Measurements from ENCODE around the gene CYP26A1. TPM values are rescaled to one million over a fixed set of nuclear protein-coding genes. Genes with fewer than 3 reads are reported as not detected.

The CYP26A1 gene
- total RNA-seq, 1 donor from 2014 or later = 0.18 TPM

DNA sequence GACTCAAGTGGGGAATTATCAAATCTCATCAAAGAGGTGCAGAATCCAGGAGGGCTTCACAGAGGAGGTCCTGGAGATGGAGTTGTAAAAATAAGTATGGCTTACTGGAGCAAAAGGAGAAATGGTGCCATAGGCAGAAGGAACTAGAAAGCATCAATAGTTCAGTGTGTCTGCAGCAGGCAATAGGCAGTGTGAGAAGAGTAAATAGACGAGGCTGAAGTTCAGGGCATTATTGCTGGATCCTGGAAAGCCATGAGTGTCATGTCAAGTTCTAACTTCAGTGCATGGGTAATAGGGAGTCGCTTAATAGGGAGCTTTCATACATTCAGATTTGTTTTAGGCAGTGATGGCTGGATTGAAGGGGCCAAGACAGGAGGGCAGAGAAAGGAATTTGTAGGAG, 39.3 kb downstream of the CYP26A1 start:
- no peak overlapping the region for H2AFZ ChIP-seq (ENCODE audit: low read depth, low read length)
- H3K9me3 ChIP-seq (ENCODE audit: insufficient read depth, low read depth, low read length) = no peaks in the 10 kb centered on the region
- no peaks in the 10 kb centered on the region for H3K79me2 ChIP-seq (ENCODE audit: insufficient read depth, low read length)
- TF ChIP-seq EZH2 (IDR thresholded peaks at IDR 0.05; ENCODE audit: insufficient read depth, low read length) = no peak
- TF ChIP-seq, protein P1, sequence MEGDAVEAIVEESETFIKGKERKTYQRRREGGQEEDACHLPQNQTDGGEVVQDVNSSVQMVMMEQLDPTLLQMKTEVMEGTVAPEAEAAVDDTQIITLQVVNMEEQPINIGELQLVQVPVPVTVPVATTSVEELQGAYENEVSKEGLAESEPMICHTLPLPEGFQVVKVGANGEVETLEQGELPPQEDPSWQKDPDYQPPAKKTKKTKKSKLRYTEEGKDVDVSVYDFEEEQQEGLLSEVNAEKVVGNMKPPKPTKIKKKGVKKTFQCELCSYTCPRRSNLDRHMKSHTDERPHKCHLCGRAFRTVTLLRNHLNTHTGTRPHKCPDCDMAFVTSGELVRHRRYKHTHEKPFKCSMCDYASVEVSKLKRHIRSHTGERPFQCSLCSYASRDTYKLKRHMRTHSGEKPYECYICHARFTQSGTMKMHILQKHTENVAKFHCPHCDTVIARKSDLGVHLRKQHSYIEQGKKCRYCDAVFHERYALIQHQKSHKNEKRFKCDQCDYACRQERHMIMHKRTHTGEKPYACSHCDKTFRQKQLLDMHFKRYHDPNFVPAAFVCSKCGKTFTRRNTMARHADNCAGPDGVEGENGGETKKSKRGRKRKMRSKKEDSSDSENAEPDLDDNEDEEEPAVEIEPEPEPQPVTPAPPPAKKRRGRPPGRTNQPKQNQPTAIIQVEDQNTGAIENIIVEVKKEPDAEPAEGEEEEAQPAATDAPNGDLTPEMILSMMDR (IDR thresholded peaks at IDR 0.05; ENCODE audit: insufficient read depth, low read depth, low read length) = no peak
- no peaks in the 10 kb centered on the region for H3K4me1 ChIP-seq (ENCODE audit: insufficient read depth, low read length)
- Mint-ChIP-seq H3K4me3 (ENCODE audit: unreplicated experiment) (no peak overlapping the region), H3K27ac (ENCODE audit: unreplicated experiment) (no peak overlapping the region), H3K4me1 (ENCODE audit: low read depth, unreplicated experiment) (no peaks in the 10 kb centered on the region), H3K9me3 (ENCODE audit: unreplicated experiment) (no peaks in the 10 kb centered on the region), H3K27me3 (ENCODE audit: low read depth, unreplicated experiment) (peaks cover 10% of the 10 kb centered on the region), H3K36me3 (ENCODE audit: low read depth, unreplicated experiment) (no peaks in the 10 kb centered on the region)
- H3K9ac ChIP-seq (ENCODE audit: low read length) = no peak overlapping the region
- no peak overlapping the region for H3K27ac ChIP-seq (ENCODE audit: low read depth, low read length)
- no peak overlapping the region for H3K4me2 ChIP-seq (ENCODE audit: low read length)
- DNase-seq (ENCODE audit: low read depth) (no peak), FAIRE-seq (no peak)
- no peaks in the 10 kb centered on the region for H4K20me1 ChIP-seq (ENCODE audit: insufficient read depth, low read length)
- no peaks in the 10 kb centered on the region for H3K36me3 ChIP-seq (ENCODE audit: insufficient read depth, low read length)
- no peak overlapping the region for H3K4me3 ChIP-seq (ENCODE audit: insufficient read depth, low read depth, low read length)
- peaks cover 7% of the 10 kb centered on the region for H3K27me3 ChIP-seq (ENCODE audit: insufficient read depth, low read length)

DNA sequence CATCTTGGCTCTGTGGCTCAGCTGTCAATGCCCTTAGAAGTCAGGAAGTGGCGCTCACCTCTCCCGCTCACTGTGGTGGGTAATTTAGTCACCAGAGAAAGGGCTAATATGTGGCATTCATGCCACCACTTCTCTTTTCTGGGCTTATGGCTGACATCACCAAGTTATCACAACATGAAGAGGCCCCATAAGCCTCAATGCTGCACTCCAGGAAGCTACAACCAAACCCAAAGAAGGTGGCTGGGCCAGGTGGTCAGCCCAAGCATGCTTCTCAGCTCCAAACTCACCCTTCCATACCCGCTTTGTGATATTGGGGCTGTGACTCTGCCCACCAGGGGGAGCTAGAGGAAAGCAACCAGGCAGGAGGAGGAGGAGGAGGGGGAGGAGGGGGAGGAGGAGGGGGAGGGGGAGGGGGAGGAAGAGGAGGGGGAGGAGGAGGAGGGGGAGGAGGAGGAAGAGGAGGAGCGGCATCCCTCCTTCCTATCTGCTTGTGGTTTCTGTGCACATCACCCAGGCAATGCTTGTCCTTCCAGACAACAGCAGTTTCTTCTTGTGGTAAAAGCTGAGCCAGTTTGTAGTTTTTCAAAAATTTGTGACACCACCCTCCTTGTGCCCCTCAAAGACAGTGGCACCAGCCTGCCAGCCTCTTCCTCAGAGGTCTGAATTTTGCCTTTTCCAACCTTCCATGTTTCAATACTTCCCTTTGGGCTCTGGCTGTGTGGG, 42.1 kb downstream of the CYP26A1 start:
- no peak overlapping the region for H3K9ac ChIP-seq (ENCODE audit: low read length)
- Mint-ChIP-seq H3K27me3 (ENCODE audit: low read depth, unreplicated experiment) (peaks cover 15% of the 10 kb centered on the region), H3K27ac (ENCODE audit: unreplicated experiment) (no peak overlapping the region), H3K4me3 (ENCODE audit: unreplicated experiment) (no peak overlapping the region), H3K36me3 (ENCODE audit: low read depth, unreplicated experiment) (no peaks in the 10 kb centered on the region), H3K9me3 (ENCODE audit: unreplicated experiment) (peaks cover 6% of the 10 kb centered on the region), H3K4me1 (ENCODE audit: low read depth, unreplicated experiment) (peaks cover 3% of the 10 kb centered on the region)
- no peak overlapping the region for H2AFZ ChIP-seq (ENCODE audit: low read depth, low read length)
- TF ChIP-seq EZH2 (IDR thresholded peaks at IDR 0.05; ENCODE audit: insufficient read depth, low read length) = no peak
- TF ChIP-seq, protein P1 (IDR thresholded peaks at IDR 0.05; ENCODE audit: insufficient read depth, low read depth, low read length) = peak; percentile 24
- no peaks in the 10 kb centered on the region for H3K9me3 ChIP-seq (ENCODE audit: insufficient read depth, low read depth, low read length)
- no peak for FAIRE-seq
- H3K36me3 ChIP-seq (ENCODE audit: insufficient read depth, low read length) = no peaks in the 10 kb centered on the region
- no peaks in the 10 kb centered on the region for H3K79me2 ChIP-seq (ENCODE audit: insufficient read depth, low read length)
- H3K4me1 ChIP-seq (ENCODE audit: insufficient read depth, low read length) = no peaks in the 10 kb centered on the region
- H4K20me1 ChIP-seq (ENCODE audit: insufficient read depth, low read length) = no peaks in the 10 kb centered on the region
- no peak overlapping the region for H3K4me2 ChIP-seq (ENCODE audit: low read length)
- H3K27ac ChIP-seq (ENCODE audit: low read depth, low read length) = no peak overlapping the region
- no peak overlapping the region for H3K4me3 ChIP-seq (ENCODE audit: insufficient read depth, low read depth, low read length)
- peaks cover 7% of the 10 kb centered on the region for H3K27me3 ChIP-seq (ENCODE audit: insufficient read depth, low read length)
- DNase-seq (ENCODE audit: low read depth) = peak; percentile 6

DNA sequence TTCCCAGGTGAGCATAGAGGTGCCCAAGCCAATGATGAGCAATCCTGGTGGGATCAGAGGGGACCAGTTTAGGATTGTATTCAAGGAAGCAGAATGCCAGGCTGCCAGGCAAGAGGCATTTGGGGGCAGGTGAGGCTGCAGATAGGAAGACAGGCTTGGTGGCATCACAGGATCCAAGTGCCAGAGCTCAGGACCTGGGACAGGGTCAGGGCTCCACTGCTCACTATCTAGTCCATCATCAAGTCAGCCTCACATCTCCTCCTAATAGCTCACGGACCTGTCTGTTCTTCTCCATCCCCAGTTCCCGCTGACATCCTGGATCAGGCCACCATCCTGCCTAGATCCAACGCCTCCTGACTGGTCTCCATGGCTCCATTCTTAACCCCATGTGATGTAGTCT, 47.6 kb downstream of the CYP26A1 start:
- no peaks in the 10 kb centered on the region for H3K79me2 ChIP-seq (ENCODE audit: insufficient read depth, low read length)
- no peaks in the 10 kb centered on the region for H3K4me1 ChIP-seq (ENCODE audit: insufficient read depth, low read length)
- H3K9ac ChIP-seq (ENCODE audit: low read length) = no peak overlapping the region
- Mint-ChIP-seq H3K27me3 (ENCODE audit: low read depth, unreplicated experiment) (peaks cover 20% of the 10 kb centered on the region), H3K36me3 (ENCODE audit: low read depth, unreplicated experiment) (peaks cover 2% of the 10 kb centered on the region), H3K4me1 (ENCODE audit: low read depth, unreplicated experiment) (peaks cover 3% of the 10 kb centered on the region), H3K4me3 (ENCODE audit: unreplicated experiment) (no peak overlapping the region), H3K27ac (ENCODE audit: unreplicated experiment) (no peak overlapping the region), H3K9me3 (ENCODE audit: unreplicated experiment) (peaks cover 9% of the 10 kb centered on the region)
- peaks cover 2% of the 10 kb centered on the region for H3K27me3 ChIP-seq (ENCODE audit: insufficient read depth, low read length)
- H3K9me3 ChIP-seq (ENCODE audit: insufficient read depth, low read depth, low read length) = no peaks in the 10 kb centered on the region
- no peak overlapping the region for H2AFZ ChIP-seq (ENCODE audit: low read depth, low read length)
- H3K4me2 ChIP-seq (ENCODE audit: low read length) = no peak overlapping the region
- no peak for TF ChIP-seq EZH2 (IDR thresholded peaks at IDR 0.05; ENCODE audit: insufficient read depth, low read length)
- TF ChIP-seq, protein P1 (IDR thresholded peaks at IDR 0.05; ENCODE audit: insufficient read depth, low read depth, low read length) = no peak
- no peaks in the 10 kb centered on the region for H4K20me1 ChIP-seq (ENCODE audit: insufficient read depth, low read length)
- DNase-seq (ENCODE audit: low read depth) (no peak), FAIRE-seq (no peak)
- no peak overlapping the region for H3K4me3 ChIP-seq (ENCODE audit: insufficient read depth, low read depth, low read length)
- no peak overlapping the region for H3K27ac ChIP-seq (ENCODE audit: low read depth, low read length)
- no peaks in the 10 kb centered on the region for H3K36me3 ChIP-seq (ENCODE audit: insufficient read depth, low read length)

Measured in astrocyte (in vitro differentiated cells and primary cell).